Gastrocnemius medialis (tissue), 4 donors: Measurements from ENCODE around the gene TMCO4.

Experiments
- CTCF ChIP-seq, 5 experiments: fragments of 450-650 bp in 3 of 5; fragments of 200-600 bp in 2 of 5; sonication (generic) in 2 of 5; IDR thresholded peaks in 4 of 5; conservative IDR thresholded peaks in 1 of 5; 1 replicate in 4 of 5; 2 replicates in 1 of 5; pipeline ENCODE4 v1.5.1; 2016 to 2019; ENCODE audit warnings: antibody characterized with exemption in 5 of 5, mild to moderate bottlenecking in 3 of 5, moderate library complexity in 3 of 5
- POLR2A ChIP-seq, 2 donors: fragments of 450-650 bp; IDR thresholded peaks; one replicate each; pipeline ENCODE4 v1.6.1; 2017; ENCODE audit warnings: antibody characterized with exemption in 2 of 2, mild to moderate bottlenecking in 2 of 2, moderate library complexity in 2 of 2

DNA sequence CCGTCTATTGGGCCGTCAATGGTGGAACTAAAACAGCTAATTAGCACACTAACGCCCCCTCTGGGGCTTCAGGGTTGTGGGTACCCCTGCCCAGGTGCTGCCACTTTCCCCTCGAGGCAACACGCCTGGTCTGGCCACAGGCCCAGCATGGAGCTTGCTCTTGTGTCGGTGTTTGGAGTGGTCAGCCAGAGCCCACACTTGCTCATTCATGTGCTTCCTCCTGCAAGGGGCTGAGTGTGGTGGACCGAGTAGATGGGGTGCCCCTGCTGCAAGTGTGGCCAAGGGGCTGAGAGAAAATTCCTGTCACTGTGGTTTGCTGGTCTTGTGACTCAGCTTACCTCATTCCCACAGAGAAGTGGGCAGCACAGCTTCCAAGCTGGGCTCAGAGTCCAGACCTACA, 109.4 kb downstream of the TMCO4 start:
- TF ChIP-seq POLR2A (IDR thresholded peaks at IDR 0.05) = no peak
- no peak for TF ChIP-seq CTCF (IDR thresholded peaks at IDR 0.05 in 4 of 5, conservative IDR thresholded peaks at IDR 0.05 in 1 of 5)
